ENCODE measurements around the gene PPIG.
"Not testable (repeated sequence)": the region's sequence is repeated elsewhere in the genome, so short reads cannot be mapped to it uniquely, and the experiment has no call there.

The PPIG gene

GRCh38 chr2:169684135-169684565 lies 100.0 kb downstream of the PPIG start:
- no peak overlapping the region for H3K27ac ChIP-seq (ENCODE audit: low read depth, low read length)
- H3K36me3 ChIP-seq (ENCODE audit: insufficient read depth, low read length): no peaks in the 10 kb centered on the region
- H3K9ac ChIP-seq (ENCODE audit: low read length): no peak overlapping the region
- no peaks in the 10 kb centered on the region for H3K9me3 ChIP-seq (ENCODE audit: low read length)
- no peaks in the 10 kb centered on the region for H3K27me3 ChIP-seq (ENCODE audit: control insufficient read depth in 1 of 2, insufficient read depth in 2 of 2, low read length in 2 of 2)
- no peak overlapping the region for H3K4me3 ChIP-seq (ENCODE audit: low read depth in 1 of 2, low read length in 2 of 2)
- no peaks in the 10 kb centered on the region for H3K4me1 ChIP-seq (ENCODE audit: insufficient read depth, low read length)

- not testable (repeated sequence) for H3K36me3 ChIP-seq (ENCODE audit: insufficient read depth, low read length); H3K9me3 ChIP-seq (ENCODE audit: low read length); H3K27me3 ChIP-seq (ENCODE audit: control insufficient read depth in 1 of 2, insufficient read depth in 2 of 2, low read length in 2 of 2); H3K4me3 ChIP-seq (ENCODE audit: low read depth in 1 of 2, low read length in 2 of 2); H3K9ac ChIP-seq (ENCODE audit: low read length); H3K4me1 ChIP-seq (ENCODE audit: insufficient read depth, low read length); H3K27ac ChIP-seq (ENCODE audit: low read depth, low read length)
Observed at GRCh38 chr2:169684712-169685111, 100.6 kb downstream of the PPIG start.

GRCh38 chr2:169686825-169687224 lies 102.7 kb downstream of the PPIG start:
- H3K9me3 ChIP-seq (ENCODE audit: low read length); H3K4me3 ChIP-seq (ENCODE audit: low read depth in 1 of 2, low read length in 2 of 2); H3K27ac ChIP-seq (ENCODE audit: low read depth, low read length); H3K27me3 ChIP-seq (ENCODE audit: control insufficient read depth in 1 of 2, insufficient read depth in 2 of 2, low read length in 2 of 2); H3K4me1 ChIP-seq (ENCODE audit: insufficient read depth, low read length); H3K36me3 ChIP-seq (ENCODE audit: insufficient read depth, low read length); H3K9ac ChIP-seq (ENCODE audit: low read length): not testable (repeated sequence)

- not testable (repeated sequence) for H3K4me3 ChIP-seq (ENCODE audit: low read depth in 1 of 2, low read length in 2 of 2); H3K36me3 ChIP-seq (ENCODE audit: insufficient read depth, low read length); H3K4me1 ChIP-seq (ENCODE audit: insufficient read depth, low read length); H3K27ac ChIP-seq (ENCODE audit: low read depth, low read length); H3K9ac ChIP-seq (ENCODE audit: low read length); H3K27me3 ChIP-seq (ENCODE audit: control insufficient read depth in 1 of 2, insufficient read depth in 2 of 2, low read length in 2 of 2); H3K9me3 ChIP-seq (ENCODE audit: low read length)
Observed at GRCh38 chr2:169687943-169688342, 103.8 kb downstream of the PPIG start.

GRCh38 chr2:169690958-169691357 lies 106.8 kb downstream of the PPIG start:
- Histone ChIP-seq H3K36me3 (ENCODE audit: insufficient read depth, low read length) (no peaks in the 10 kb centered on the region), H3K4me1 (ENCODE audit: insufficient read depth, low read length) (peaks cover 3% of the 10 kb centered on the region), H3K4me3 (ENCODE audit: low read depth in 1 of 2, low read length in 2 of 2) (no peak overlapping the region), H3K27me3 (ENCODE audit: control insufficient read depth in 1 of 2, insufficient read depth in 2 of 2, low read length in 2 of 2) (no peaks in the 10 kb centered on the region), H3K9ac (ENCODE audit: low read length) (no peak overlapping the region), H3K9me3 (ENCODE audit: low read length) (no peaks in the 10 kb centered on the region), H3K27ac (ENCODE audit: low read depth, low read length) (no peak overlapping the region)
